PFSK-1 (cell line): ENCODE measurements around the gene DPP9.

Source experiments
- FOXP2 ChIP-seq: optimal IDR thresholded peaks from 2 replicates; pipeline ENCODE3; 2011; ENCODE audit warnings: borderline replicate concordance, control low read depth, inconsistent platforms; ENCODE audit not compliant: insufficient read depth; ENCODE audit errors: extremely low read length, extremely low read depth
- POLR2AphosphoS5 ChIP-seq: IDR thresholded peaks from 2 replicates; pipeline ENCODE4 v1.6.1; 2012; ENCODE audit warnings: low read depth, mild to moderate bottlenecking, control low read depth, low read length, moderate library complexity
- SIN3A ChIP-seq: IDR thresholded peaks from 2 replicates; pipeline ENCODE4 v1.6.1; 2012; ENCODE audit warnings: mild to moderate bottlenecking, low read length, moderate library complexity, borderline replicate concordance; ENCODE audit not compliant: insufficient read depth
- TAF1 ChIP-seq: IDR thresholded peaks from 2 replicates; pipeline ENCODE4 v1.6.1; 2012; ENCODE audit warnings: low read length, control low read depth, borderline replicate concordance; ENCODE audit not compliant: insufficient read depth
- TF ChIP-seq, protein P1 (sequence below), 2 experiments: IDR thresholded peaks; 2 replicates each; pipeline versions ENCODE4 v1.6.1 to v1.8.0; 2011 to 2012; ENCODE audit warnings: low read depth in 2 of 2, low read length in 2 of 2, control low read depth in 1 of 2, inconsistent platforms in 1 of 2, mild to moderate bottlenecking in 1 of 2, moderate library complexity in 1 of 2; ENCODE audit not compliant: insufficient read depth in 1 of 2

DNA sequence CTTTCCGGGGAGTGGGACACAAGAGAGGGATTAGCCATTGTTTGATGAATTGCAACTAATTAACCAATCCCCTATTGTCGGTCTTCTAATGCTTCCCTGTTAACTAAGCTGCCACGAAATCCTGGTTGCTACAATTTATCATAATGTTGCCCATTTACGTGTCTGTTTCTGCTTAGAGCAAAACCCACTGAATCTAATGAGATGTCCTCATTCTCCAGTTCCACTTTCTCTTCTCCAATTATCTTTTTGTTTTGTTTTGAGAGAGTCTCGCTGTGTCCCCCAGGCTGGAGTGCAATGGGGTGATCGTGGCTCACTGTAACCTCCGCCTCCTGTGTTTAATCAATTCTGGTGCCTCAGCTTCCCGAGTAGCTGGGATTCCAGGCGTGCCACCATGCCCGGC, 5.2 kb upstream of the DPP9 start:
- TF ChIP-seq POLR2AphosphoS5 (no peak), SIN3A (no peak), TAF1 (no peak), FOXP2 (no peak)
- TF ChIP-seq, protein P1, sequence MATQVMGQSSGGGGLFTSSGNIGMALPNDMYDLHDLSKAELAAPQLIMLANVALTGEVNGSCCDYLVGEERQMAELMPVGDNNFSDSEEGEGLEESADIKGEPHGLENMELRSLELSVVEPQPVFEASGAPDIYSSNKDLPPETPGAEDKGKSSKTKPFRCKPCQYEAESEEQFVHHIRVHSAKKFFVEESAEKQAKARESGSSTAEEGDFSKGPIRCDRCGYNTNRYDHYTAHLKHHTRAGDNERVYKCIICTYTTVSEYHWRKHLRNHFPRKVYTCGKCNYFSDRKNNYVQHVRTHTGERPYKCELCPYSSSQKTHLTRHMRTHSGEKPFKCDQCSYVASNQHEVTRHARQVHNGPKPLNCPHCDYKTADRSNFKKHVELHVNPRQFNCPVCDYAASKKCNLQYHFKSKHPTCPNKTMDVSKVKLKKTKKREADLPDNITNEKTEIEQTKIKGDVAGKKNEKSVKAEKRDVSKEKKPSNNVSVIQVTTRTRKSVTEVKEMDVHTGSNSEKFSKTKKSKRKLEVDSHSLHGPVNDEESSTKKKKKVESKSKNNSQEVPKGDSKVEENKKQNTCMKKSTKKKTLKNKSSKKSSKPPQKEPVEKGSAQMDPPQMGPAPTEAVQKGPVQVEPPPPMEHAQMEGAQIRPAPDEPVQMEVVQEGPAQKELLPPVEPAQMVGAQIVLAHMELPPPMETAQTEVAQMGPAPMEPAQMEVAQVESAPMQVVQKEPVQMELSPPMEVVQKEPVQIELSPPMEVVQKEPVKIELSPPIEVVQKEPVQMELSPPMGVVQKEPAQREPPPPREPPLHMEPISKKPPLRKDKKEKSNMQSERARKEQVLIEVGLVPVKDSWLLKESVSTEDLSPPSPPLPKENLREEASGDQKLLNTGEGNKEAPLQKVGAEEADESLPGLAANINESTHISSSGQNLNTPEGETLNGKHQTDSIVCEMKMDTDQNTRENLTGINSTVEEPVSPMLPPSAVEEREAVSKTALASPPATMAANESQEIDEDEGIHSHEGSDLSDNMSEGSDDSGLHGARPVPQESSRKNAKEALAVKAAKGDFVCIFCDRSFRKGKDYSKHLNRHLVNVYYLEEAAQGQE (IDR thresholded peaks at IDR 0.05; ENCODE audit: insufficient read depth in 1 of 2, low read depth in 2 of 2, low read length in 2 of 2), result no peak
